ENCODE data around the gene NXF1. TPM values are rescaled to one million over a fixed set of nuclear protein-coding genes. Genes with fewer than 3 reads are reported as not detected.

The NXF1 gene
- total and polyA plus RNA-seq, 2 of the 13 experiments (the other 11 are each of a cell fraction or from before 2014, with no cell fraction given), result 30.4 to 30.9 TPM

DNA sequence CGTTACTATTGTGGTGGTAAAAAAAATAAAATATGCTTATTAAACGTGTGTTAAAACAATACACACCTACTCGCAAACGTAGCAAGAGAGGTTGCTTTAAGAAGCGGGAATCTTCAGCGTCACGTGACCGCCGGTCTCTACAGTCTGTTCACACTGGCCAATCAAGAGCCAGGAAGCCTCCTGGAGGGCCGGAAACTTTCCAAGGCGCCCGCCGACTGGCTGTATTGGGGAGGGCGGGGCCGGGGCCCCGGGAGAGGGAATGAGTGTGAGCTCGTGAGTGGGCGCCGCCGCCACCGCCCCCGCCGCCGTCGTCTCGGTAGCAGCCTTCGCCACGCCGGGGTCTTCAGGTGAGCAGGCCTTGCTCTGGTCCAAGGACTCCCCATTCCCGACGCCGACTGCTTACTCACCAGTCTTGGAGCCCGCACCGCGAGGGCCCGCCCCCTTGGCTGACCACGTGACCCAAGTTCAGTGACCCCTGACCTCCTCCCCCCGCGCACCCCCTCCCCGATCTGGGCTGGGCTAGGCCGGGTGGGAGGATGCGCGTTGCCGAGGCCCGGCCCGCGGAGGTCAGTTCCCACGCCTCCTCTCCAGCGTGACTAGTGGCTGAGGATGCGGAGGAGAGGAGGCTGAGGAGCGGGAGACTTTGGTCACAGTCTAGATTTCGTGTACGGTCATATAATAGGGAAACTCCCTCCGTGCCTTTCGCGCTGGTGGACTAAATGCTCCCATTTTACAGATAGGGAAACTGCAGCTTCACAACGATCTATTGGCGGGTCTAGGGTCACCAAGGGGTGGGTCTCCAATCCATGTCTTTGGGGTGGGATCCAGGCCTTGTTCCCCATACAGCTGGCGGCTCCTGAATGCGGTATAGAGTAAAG, 33.9 kb downstream of the NXF1 start, which contains the start of gene TAF6L (continued):
- TF ChIP-seq, protein P1, sequence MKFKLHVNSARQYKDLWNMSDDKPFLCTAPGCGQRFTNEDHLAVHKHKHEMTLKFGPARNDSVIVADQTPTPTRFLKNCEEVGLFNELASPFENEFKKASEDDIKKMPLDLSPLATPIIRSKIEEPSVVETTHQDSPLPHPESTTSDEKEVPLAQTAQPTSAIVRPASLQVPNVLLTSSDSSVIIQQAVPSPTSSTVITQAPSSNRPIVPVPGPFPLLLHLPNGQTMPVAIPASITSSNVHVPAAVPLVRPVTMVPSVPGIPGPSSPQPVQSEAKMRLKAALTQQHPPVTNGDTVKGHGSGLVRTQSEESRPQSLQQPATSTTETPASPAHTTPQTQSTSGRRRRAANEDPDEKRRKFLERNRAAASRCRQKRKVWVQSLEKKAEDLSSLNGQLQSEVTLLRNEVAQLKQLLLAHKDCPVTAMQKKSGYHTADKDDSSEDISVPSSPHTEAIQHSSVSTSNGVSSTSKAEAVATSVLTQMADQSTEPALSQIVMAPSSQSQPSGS (CRISPR knock-in tag; IDR thresholded peaks at IDR 0.05), result no peak; the same call in 1 of the 2 replicates
- no peak for TF ChIP-seq ZKSCAN8 (CRISPR knock-in tag; IDR thresholded peaks at IDR 0.05; ENCODE audit: borderline replicate concordance)
- no peak for TF ChIP-seq SMC3 (IDR thresholded peaks at IDR 0.05; ENCODE audit: low read length)
- TF ChIP-seq, protein P2, sequence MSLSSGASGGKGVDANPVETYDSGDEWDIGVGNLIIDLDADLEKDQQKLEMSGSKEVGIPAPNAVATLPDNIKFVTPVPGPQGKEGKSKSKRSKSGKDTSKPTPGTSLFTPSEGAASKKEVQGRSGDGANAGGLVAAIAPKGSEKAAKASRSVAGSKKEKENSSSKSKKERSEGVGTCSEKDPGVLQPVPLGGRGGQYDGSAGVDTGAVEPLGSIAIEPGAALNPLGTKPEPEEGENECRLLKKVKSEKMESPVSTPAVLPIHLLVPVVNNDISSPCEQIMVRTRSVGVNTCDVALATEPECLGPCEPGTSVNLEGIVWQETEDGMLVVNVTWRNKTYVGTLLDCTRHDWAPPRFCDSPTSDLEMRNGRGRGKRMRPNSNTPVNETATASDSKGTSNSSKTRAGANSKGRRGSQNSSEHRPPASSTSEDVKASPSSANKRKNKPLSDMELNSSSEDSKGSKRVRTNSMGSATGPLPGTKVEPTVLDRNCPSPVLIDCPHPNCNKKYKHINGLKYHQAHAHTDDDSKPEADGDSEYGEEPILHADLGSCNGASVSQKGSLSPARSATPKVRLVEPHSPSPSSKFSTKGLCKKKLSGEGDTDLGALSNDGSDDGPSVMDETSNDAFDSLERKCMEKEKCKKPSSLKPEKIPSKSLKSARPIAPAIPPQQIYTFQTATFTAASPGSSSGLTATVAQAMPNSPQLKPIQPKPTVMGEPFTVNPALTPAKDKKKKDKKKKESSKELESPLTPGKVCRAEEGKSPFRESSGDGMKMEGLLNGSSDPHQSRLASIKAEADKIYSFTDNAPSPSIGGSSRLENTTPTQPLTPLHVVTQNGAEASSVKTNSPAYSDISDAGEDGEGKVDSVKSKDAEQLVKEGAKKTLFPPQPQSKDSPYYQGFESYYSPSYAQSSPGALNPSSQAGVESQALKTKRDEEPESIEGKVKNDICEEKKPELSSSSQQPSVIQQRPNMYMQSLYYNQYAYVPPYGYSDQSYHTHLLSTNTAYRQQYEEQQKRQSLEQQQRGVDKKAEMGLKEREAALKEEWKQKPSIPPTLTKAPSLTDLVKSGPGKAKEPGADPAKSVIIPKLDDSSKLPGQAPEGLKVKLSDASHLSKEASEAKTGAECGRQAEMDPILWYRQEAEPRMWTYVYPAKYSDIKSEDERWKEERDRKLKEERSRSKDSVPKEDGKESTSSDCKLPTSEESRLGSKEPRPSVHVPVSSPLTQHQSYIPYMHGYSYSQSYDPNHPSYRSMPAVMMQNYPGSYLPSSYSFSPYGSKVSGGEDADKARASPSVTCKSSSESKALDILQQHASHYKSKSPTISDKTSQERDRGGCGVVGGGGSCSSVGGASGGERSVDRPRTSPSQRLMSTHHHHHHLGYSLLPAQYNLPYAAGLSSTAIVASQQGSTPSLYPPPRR (CRISPR knock-in tag; IDR thresholded peaks at IDR 0.05; ENCODE audit: borderline replicate concordance), result peak; percentile 52; the same call in 1 of the 2 replicates
- TF ChIP-seq, protein P3, sequence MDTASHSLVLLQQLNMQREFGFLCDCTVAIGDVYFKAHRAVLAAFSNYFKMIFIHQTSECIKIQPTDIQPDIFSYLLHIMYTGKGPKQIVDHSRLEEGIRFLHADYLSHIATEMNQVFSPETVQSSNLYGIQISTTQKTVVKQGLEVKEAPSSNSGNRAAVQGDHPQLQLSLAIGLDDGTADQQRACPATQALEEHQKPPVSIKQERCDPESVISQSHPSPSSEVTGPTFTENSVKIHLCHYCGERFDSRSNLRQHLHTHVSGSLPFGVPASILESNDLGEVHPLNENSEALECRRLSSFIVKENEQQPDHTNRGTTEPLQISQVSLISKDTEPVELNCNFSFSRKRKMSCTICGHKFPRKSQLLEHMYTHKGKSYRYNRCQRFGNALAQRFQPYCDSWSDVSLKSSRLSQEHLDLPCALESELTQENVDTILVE (CRISPR knock-in tag; IDR thresholded peaks at IDR 0.05), result peak; percentile 69; the same call in 1 of the 2 replicates
- TF ChIP-seq RFXAP (CRISPR knock-in tag; IDR thresholded peaks at IDR 0.05; ENCODE audit: borderline replicate concordance), result 0 out of 2 replicates have a peak, but pooled peaks have one; percentile 49
- peak; percentile 55; the same call in 1 of the 2 replicates for TF ChIP-seq ZNF383 (CRISPR knock-in tag; IDR thresholded peaks at IDR 0.05; ENCODE audit: borderline replicate concordance)
- TF ChIP-seq, protein P4, sequence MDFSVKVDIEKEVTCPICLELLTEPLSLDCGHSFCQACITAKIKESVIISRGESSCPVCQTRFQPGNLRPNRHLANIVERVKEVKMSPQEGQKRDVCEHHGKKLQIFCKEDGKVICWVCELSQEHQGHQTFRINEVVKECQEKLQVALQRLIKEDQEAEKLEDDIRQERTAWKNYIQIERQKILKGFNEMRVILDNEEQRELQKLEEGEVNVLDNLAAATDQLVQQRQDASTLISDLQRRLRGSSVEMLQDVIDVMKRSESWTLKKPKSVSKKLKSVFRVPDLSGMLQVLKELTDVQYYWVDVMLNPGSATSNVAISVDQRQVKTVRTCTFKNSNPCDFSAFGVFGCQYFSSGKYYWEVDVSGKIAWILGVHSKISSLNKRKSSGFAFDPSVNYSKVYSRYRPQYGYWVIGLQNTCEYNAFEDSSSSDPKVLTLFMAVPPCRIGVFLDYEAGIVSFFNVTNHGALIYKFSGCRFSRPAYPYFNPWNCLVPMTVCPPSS (IDR thresholded peaks at IDR 0.05), result no peak
- TF ChIP-seq SP2 (CRISPR knock-in tag; IDR thresholded peaks at IDR 0.05), result peak; percentile 69
- TF ChIP-seq ZNF280D (CRISPR knock-in tag; IDR thresholded peaks at IDR 0.05), result no peak
- TF ChIP-seq GFI1 (CRISPR knock-in tag; IDR thresholded peaks at IDR 0.05; ENCODE audit: borderline replicate concordance), result no peak; the same call in 1 of the 2 replicates
- TF ChIP-seq MBD4 (IDR thresholded peaks at IDR 0.05; ENCODE audit: borderline replicate concordance, low read length), result no peak
- no peak for TF ChIP-seq ZEB1 (IDR thresholded peaks at IDR 0.05; ENCODE audit: insufficient replicate concordance, low read depth)
- no peak for TF ChIP-seq ZNF879 (CRISPR knock-in tag; IDR thresholded peaks at IDR 0.05)
- TF ChIP-seq IKZF4 (CRISPR knock-in tag; IDR thresholded peaks at IDR 0.05; ENCODE audit: borderline replicate concordance, low read depth, not compliant biosample characterization), result no peak
- TF ChIP-seq DPF2 (CRISPR knock-in tag; IDR thresholded peaks at IDR 0.05; ENCODE audit: borderline replicate concordance, low read depth), result no peak
